CD4-positive, alpha-beta T cell treated with Interleukin-6 at 100 ng/mL for 8 hours (primary cell): ENCODE results near the gene KRTAP29-1.
"Not testable (repeated sequence)": the region's sequence is repeated elsewhere in the genome, so short reads cannot be mapped to it uniquely, and the experiment has no call there.

Experiments
- DNase-seq: peaks from one replicate; pipeline ENCODE4 v3.0.0-alpha.2; 2020; ENCODE audit warnings: mixed read lengths, low spot score

The KRTAP29-1 gene

GRCh38 chr17:41301916-41302901 is at the start of gene KRTAP29-1:
Gene KRTAP29-1, minus strand, starts transcription at chr17:41302851. Its CDS starts 0 bp downstream, at chr17:41302851.
- no peak for DNase-seq

GRCh38 chr17:41351177-41351576 is 48.5 kb upstream of the KRTAP29-1 start:
- no peak for DNase-seq

GRCh38 chr17:41350381-41350878 is 47.8 kb upstream of the KRTAP29-1 start, which contains the start of gene KRT33A:
Gene KRT33A, minus strand, starts transcription at chr17:41350828. Its CDS starts 61 bp downstream, at chr17:41350767.
- DNase-seq = not testable (repeated sequence)

- DNase-seq = no peak
Observed at GRCh38 chr17:41347869-41348760, 45.5 kb upstream of the KRTAP29-1 start.

- not testable (repeated sequence) for DNase-seq
Observed at GRCh38 chr17:41346421-41346820, 43.8 kb upstream of the KRTAP29-1 start.

- DNase-seq = no peak
Observed at GRCh38 chr17:41345992-41346391, 43.3 kb upstream of the KRTAP29-1 start.

GRCh38 chr17:41343029-41343428 is 40.4 kb upstream of the KRTAP29-1 start:
- DNase-seq = no peak

- DNase-seq = peak; percentile 84
Observed at GRCh38 chr17:41340934-41341861, 38.5 kb upstream of the KRTAP29-1 start.

- DNase-seq = no peak
Observed at GRCh38 chr17:41340494-41340893, 37.8 kb upstream of the KRTAP29-1 start.

GRCh38 chr17:41339571-41340172 is 37.0 kb upstream of the KRTAP29-1 start:
- DNase-seq = no peak

- DNase-seq = peak; percentile 81
Observed at GRCh38 chr17:41338961-41339485, 36.4 kb upstream of the KRTAP29-1 start.

- DNase-seq = no peak
Observed at GRCh38 chr17:41335747-41336146, 33.1 kb upstream of the KRTAP29-1 start.

- peak; percentile 14 for DNase-seq
Observed at GRCh38 chr17:41334385-41335305, 32.0 kb upstream of the KRTAP29-1 start.

- no peak for DNase-seq
Observed at GRCh38 chr17:41333836-41334235, 31.2 kb upstream of the KRTAP29-1 start.

- no peak for DNase-seq
Observed at GRCh38 chr17:41333098-41333497, 30.4 kb upstream of the KRTAP29-1 start.

- DNase-seq = no peak
Observed at GRCh38 chr17:41332239-41332638, 29.6 kb upstream of the KRTAP29-1 start.

- no peak for DNase-seq
Observed at GRCh38 chr17:41331606-41332005, 29.0 kb upstream of the KRTAP29-1 start.

- no peak for DNase-seq
Observed at GRCh38 chr17:41329279-41329948, 26.8 kb upstream of the KRTAP29-1 start.

- DNase-seq = no peak
Observed at GRCh38 chr17:41328207-41328606, 25.6 kb upstream of the KRTAP29-1 start.
